ENCODE measurements around the gene IQCH.

The IQCH gene

GRCh38 chr15:67505675-67506572 lies 251.3 kb downstream of the IQCH start:
- peak; percentile 38 to 71 (median 61) for DNase-seq

- DNase-seq, result peak in 2 of 4 experiments; percentile 36 to 48
Measured at GRCh38 chr15:67506775-67507747, 252.5 kb downstream of the IQCH start.

GRCh38 chr15:67508407-67508806 lies 253.8 kb downstream of the IQCH start:
- DNase-seq, result no peak

- no peak for DNase-seq
Measured at GRCh38 chr15:67509918-67510317, 255.3 kb downstream of the IQCH start.

GRCh38 chr15:67510597-67511190 lies 256.1 kb downstream of the IQCH start:
- no peak for DNase-seq

- DNase-seq, result no peak
Measured at GRCh38 chr15:67511606-67512005, 257.0 kb downstream of the IQCH start.

- DNase-seq, result no peak
Measured at GRCh38 chr15:67512140-67512539, 257.6 kb downstream of the IQCH start.

GRCh38 chr15:67512933-67513714 lies 258.5 kb downstream of the IQCH start:
- DNase-seq, result no peak

GRCh38 chr15:67515090-67515489 lies 260.5 kb downstream of the IQCH start:
- no peak for DNase-seq

- no peak for DNase-seq
Measured at GRCh38 chr15:67515557-67515956, 261.0 kb downstream of the IQCH start.

GRCh38 chr15:67520321-67521028 lies 265.9 kb downstream of the IQCH start:
- peak; percentile 52 to 70 (median 59) for DNase-seq

- DNase-seq, result peak; percentile 87 to 97 (median 92)
Measured at GRCh38 chr15:67521029-67521782, 266.6 kb downstream of the IQCH start, which contains the start of gene C15orf61. C15orf61 (plus strand) TSS chr15:67521131; CDS start chr15:67521249, 118 bp downstream.

- peak; percentile 7 to 36 (median 16) for DNase-seq
Measured at GRCh38 chr15:67521783-67522568, 267.4 kb downstream of the IQCH start.

GRCh38 chr15:67523330-67523729 lies 268.7 kb downstream of the IQCH start:
- no peak for DNase-seq

GRCh38 chr15:67524235-67524634 lies 269.6 kb downstream of the IQCH start:
- DNase-seq, result no peak

GRCh38 chr15:67528513-67528912 lies 273.9 kb downstream of the IQCH start:
- no peak for DNase-seq

- no peak for DNase-seq
Measured at GRCh38 chr15:67531379-67531914, 276.9 kb downstream of the IQCH start.

GRCh38 chr15:67533873-67534272 lies 279.3 kb downstream of the IQCH start:
- DNase-seq, result no peak

GRCh38 chr15:67534360-67534759 lies 279.8 kb downstream of the IQCH start:
- DNase-seq, result no peak
